HG03354 (cell line): ENCODE data around the gene BTBD7.

Experiments used
- ATAC-seq: cut with Tn5 transposase; IDR thresholded peaks from one replicate; pipeline ENCODE4 v1.9.1; 2021; ENCODE audit warnings: mild to moderate bottlenecking; ENCODE audit not compliant: unreplicated experiment, poor library complexity, severe bottlenecking

Gene BTBD7

GRCh38 chr14:93212432-93212831 lies 120.4 kb downstream of the BTBD7 start:
- peak; percentile 64 for ATAC-seq

GRCh38 chr14:93207468-93208308 lies 125.1 kb downstream of the BTBD7 start:
- ATAC-seq = peak; percentile 47

- ATAC-seq = peak; percentile 89
These were observed 125.9 kb downstream of the BTBD7 start, which contains the start of the genes GON7 and UBR7 for GRCh38 chr14:93206793-93207467. GON7 (minus strand) TSS chr14:93207065; CDS start chr14:93207037, 28 bp downstream. UBR7 (plus strand) TSS chr14:93207256; CDS start chr14:93207292, 36 bp downstream.

- no peak for ATAC-seq
These were observed 131.6 kb downstream of the BTBD7 start for GRCh38 chr14:93201155-93201704.

- no peak for ATAC-seq
These were observed 132.3 kb downstream of the BTBD7 start for GRCh38 chr14:93200553-93200952.

GRCh38 chr14:93199031-93199430 lies 133.8 kb downstream of the BTBD7 start:
- ATAC-seq = no peak

GRCh38 chr14:93195316-93195999 lies 137.4 kb downstream of the BTBD7 start:
- ATAC-seq = no peak
